Measurements from ENCODE around the gene TOE1. TPM values are rescaled to one million over a fixed set of nuclear protein-coding genes. Genes with fewer than 3 reads are reported as not detected.

TOE1 gene
- total and polyA plus RNA-seq, 9 of the 15 experiments (the other 6 are each of a cell fraction or from before 2014, with no cell fraction given), result 32.1 to 85.7 (median 38.0) TPM

DNA sequence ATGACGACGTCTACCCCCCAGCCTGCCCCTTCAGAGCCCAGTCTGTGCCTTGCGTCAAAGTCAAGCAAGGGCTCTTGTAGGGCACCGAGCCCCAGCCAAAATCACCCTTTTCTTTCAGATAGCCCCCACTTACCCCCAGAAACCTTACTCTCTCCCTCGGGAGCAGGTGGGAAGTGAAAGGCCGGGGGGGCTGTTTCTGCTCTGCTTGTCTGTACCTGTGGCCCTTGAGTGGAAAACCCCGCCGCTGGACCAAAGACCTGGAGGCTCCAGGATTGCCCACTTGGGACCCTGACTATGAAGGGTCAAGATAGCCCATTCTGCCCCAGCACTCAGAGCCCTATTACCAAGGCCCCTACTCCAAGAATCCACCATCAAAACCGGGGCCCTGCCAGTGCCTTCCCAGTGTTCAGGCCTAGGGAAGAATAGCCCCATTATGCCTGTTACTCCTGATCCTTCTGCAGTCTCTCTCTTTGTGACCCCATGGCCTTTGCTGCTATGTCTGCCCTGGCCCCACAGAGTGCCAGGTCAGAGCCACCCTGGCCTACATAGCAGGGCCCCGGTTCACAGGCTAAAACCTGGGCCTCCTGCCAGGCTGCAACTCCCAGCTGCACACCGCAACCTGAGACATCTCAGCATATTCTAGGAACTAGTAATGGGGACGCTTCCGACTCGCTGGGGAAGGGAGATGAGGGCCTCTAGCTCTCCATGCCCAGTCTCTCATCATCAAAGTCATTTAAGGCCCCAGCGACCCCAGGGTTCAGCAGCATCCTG is 35.5 kb upstream of the TOE1 start (continued):
- TF ChIP-seq, protein P1, sequence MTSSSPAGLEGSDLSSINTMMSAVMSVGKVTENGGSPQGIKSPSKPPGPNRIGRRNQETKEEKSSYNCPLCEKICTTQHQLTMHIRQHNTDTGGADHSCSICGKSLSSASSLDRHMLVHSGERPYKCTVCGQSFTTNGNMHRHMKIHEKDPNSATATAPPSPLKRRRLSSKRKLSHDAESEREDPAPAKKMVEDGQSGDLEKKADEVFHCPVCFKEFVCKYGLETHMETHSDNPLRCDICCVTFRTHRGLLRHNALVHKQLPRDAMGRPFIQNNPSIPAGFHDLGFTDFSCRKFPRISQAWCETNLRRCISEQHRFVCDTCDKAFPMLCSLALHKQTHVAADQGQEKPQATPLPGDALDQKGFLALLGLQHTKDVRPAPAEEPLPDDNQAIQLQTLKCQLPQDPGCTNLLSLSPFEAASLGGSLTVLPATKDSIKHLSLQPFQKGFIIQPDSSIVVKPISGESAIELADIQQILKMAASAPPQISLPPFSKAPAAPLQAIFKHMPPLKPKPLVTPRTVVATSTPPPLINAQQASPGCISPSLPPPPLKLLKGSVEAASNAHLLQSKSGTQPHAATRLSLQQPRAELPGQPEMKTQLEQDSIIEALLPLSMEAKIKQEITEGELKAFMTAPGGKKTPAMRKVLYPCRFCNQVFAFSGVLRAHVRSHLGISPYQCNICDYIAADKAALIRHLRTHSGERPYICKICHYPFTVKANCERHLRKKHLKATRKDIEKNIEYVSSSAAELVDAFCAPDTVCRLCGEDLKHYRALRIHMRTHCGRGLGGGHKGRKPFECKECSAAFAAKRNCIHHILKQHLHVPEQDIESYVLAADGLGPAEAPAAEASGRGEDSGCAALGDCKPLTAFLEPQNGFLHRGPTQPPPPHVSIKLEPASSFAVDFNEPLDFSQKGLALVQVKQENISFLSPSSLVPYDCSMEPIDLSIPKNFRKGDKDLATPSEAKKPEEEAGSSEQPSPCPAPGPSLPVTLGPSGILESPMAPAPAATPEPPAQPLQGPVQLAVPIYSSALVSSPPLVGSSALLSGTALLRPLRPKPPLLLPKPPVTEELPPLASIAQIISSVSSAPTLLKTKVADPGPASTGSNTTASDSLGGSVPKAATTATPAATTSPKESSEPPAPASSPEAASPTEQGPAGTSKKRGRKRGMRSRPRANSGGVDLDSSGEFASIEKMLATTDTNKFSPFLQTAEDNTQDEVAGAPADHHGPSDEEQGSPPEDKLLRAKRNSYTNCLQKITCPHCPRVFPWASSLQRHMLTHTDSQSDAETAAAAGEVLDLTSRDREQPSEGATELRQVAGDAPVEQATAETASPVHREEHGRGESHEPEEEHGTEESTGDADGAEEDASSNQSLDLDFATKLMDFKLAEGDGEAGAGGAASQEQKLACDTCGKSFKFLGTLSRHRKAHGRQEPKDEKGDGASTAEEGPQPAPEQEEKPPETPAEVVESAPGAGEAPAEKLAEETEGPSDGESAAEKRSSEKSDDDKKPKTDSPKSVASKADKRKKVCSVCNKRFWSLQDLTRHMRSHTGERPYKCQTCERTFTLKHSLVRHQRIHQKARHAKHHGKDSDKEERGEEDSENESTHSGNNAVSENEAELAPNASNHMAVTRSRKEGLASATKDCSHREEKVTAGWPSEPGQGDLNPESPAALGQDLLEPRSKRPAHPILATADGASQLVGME (CRISPR knock-in tag; IDR thresholded peaks at IDR 0.05), result 0 out of 2 replicates have a peak, but pooled peaks have one; percentile 11
- no peak for TF ChIP-seq ZNF24 (IDR thresholded peaks at IDR 0.05)
- TF ChIP-seq, protein P2, sequence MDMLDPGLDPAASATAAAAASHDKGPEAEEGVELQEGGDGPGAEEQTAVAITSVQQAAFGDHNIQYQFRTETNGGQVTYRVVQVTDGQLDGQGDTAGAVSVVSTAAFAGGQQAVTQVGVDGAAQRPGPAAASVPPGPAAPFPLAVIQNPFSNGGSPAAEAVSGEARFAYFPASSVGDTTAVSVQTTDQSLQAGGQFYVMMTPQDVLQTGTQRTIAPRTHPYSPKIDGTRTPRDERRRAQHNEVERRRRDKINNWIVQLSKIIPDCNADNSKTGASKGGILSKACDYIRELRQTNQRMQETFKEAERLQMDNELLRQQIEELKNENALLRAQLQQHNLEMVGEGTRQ (CRISPR knock-in tag; IDR thresholded peaks at IDR 0.05), result no peak
- no peak for TF ChIP-seq TBL1XR1 (IDR thresholded peaks at IDR 0.05; ENCODE audit: low read length in 2 of 2)
- no peak for TF ChIP-seq MEIS2 (IDR thresholded peaks at IDR 0.05; ENCODE audit: partially characterized antibody)
- no peak for TF ChIP-seq POLR2A (conservative IDR thresholded peaks at IDR 0.05)
- TF ChIP-seq ZKSCAN3 (CRISPR knock-in tag; IDR thresholded peaks at IDR 0.05), result no peak
- no peak for TF ChIP-seq C11orf30 (IDR thresholded peaks at IDR 0.05; ENCODE audit: low read depth)
- TF ChIP-seq BRCA1 (IDR thresholded peaks at IDR 0.05), result no peak
- TF ChIP-seq BRCA1 (CRISPR knock-in tag; IDR thresholded peaks at IDR 0.05), result no peak; the same call in 1 of the 2 replicates
- no peak for TF ChIP-seq ZNF57 (CRISPR knock-in tag; IDR thresholded peaks at IDR 0.05)
- 0 out of 2 replicates have a peak, but pooled peaks have one; percentile 19 for TF ChIP-seq ZNF445 (CRISPR knock-in tag; IDR thresholded peaks at IDR 0.05; ENCODE audit: low read depth)
- TF ChIP-seq ZNF408 (CRISPR knock-in tag; IDR thresholded peaks at IDR 0.05; ENCODE audit: low read depth), result no peak
- TF ChIP-seq, protein P3, sequence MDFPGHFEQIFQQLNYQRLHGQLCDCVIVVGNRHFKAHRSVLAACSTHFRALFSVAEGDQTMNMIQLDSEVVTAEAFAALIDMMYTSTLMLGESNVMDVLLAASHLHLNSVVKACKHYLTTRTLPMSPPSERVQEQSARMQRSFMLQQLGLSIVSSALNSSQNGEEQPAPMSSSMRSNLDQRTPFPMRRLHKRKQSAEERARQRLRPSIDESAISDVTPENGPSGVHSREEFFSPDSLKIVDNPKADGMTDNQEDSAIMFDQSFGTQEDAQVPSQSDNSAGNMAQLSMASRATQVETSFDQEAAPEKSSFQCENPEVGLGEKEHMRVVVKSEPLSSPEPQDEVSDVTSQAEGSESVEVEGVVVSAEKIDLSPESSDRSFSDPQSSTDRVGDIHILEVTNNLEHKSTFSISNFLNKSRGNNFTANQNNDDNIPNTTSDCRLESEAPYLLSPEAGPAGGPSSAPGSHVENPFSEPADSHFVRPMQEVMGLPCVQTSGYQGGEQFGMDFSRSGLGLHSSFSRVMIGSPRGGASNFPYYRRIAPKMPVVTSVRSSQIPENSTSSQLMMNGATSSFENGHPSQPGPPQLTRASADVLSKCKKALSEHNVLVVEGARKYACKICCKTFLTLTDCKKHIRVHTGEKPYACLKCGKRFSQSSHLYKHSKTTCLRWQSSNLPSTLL (IDR thresholded peaks at IDR 0.05), result no peak
- no peak for TF ChIP-seq KLF16 (IDR thresholded peaks at IDR 0.05)
- no peak for TF ChIP-seq FOXJ2 (tag; IDR thresholded peaks at IDR 0.05)
- 0 out of 2 replicates have a peak, but pooled peaks have one; percentile 18 for TF ChIP-seq NR4A1 (CRISPR knock-in tag; IDR thresholded peaks at IDR 0.05)
- TF ChIP-seq NR4A1 (tag; IDR thresholded peaks at IDR 0.05), result no peak
- no peak; the same call in 1 of the 2 replicates for TF ChIP-seq GATAD2A (IDR thresholded peaks at IDR 0.05)
- TF ChIP-seq, protein P4, sequence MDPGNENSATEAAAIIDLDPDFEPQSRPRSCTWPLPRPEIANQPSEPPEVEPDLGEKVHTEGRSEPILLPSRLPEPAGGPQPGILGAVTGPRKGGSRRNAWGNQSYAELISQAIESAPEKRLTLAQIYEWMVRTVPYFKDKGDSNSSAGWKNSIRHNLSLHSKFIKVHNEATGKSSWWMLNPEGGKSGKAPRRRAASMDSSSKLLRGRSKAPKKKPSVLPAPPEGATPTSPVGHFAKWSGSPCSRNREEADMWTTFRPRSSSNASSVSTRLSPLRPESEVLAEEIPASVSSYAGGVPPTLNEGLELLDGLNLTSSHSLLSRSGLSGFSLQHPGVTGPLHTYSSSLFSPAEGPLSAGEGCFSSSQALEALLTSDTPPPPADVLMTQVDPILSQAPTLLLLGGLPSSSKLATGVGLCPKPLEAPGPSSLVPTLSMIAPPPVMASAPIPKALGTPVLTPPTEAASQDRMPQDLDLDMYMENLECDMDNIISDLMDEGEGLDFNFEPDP (CRISPR knock-in tag; IDR thresholded peaks at IDR 0.05), result no peak
- TF ChIP-seq KLF10 (CRISPR knock-in tag; IDR thresholded peaks at IDR 0.05), result no peak

All from K562 (cell line).